Measurements from ENCODE around the gene ANO6.

ANO6 gene

GRCh38 chr12:45431126-45431525 is 215.2 kb downstream of the ANO6 start:
- Histone ChIP-seq H3K27me3 (ENCODE audit: insufficient read depth, insufficient read length) (no peaks in the 10 kb centered on the region), H3K9ac (ENCODE audit: insufficient read length, low read depth) (no peak overlapping the region), H3K4me3 (ENCODE audit: insufficient read length, low read depth) (no peak overlapping the region), H3K36me3 (ENCODE audit: insufficient read depth, insufficient read length, low read length) (peaks cover 53% of the 10 kb centered on the region), H3K4me1 (ENCODE audit: insufficient read depth, insufficient read length) (peaks cover 6% of the 10 kb centered on the region), H3K9me3 (ENCODE audit: insufficient read depth, low read length) (peaks cover 7% of the 10 kb centered on the region)
- no peak for DNase-seq (ENCODE audit: low read depth, low spot score)
- TF ChIP-seq YY1 (IDR thresholded peaks at IDR 0.05; ENCODE audit: insufficient read depth, insufficient read length) (no peak), SUZ12 (IDR thresholded peaks at IDR 0.05; ENCODE audit: extremely low read depth, insufficient read depth, insufficient read length) (no peak), ZNF274 (IDR thresholded peaks at IDR 0.05; ENCODE audit: low read depth, low read length) (no peak)

- TF ChIP-seq ZNF274 (IDR thresholded peaks at IDR 0.05; ENCODE audit: low read depth, low read length) (no peak), YY1 (IDR thresholded peaks at IDR 0.05; ENCODE audit: insufficient read depth, insufficient read length) (no peak), SUZ12 (IDR thresholded peaks at IDR 0.05; ENCODE audit: extremely low read depth, insufficient read depth, insufficient read length) (no peak)
- no peaks in the 10 kb centered on the region for H3K27me3 ChIP-seq (ENCODE audit: insufficient read depth, insufficient read length)
- peaks cover 6% of the 10 kb centered on the region for H3K4me1 ChIP-seq (ENCODE audit: insufficient read depth, insufficient read length)
- H3K9ac ChIP-seq (ENCODE audit: insufficient read length, low read depth) = no peak overlapping the region
- peaks cover 7% of the 10 kb centered on the region for H3K9me3 ChIP-seq (ENCODE audit: insufficient read depth, low read length)
- H3K36me3 ChIP-seq (ENCODE audit: insufficient read depth, insufficient read length, low read length) = peaks cover 37% of the 10 kb centered on the region
- no peak for DNase-seq (ENCODE audit: low read depth, low spot score)
- no peak overlapping the region for H3K4me3 ChIP-seq (ENCODE audit: insufficient read length, low read depth)
Measured at GRCh38 chr12:45432710-45433109, 216.8 kb downstream of the ANO6 start.

- Histone ChIP-seq H3K9me3 (ENCODE audit: insufficient read depth, low read length) (peaks cover 7% of the 10 kb centered on the region), H3K9ac (ENCODE audit: insufficient read length, low read depth) (no peak overlapping the region), H3K4me1 (ENCODE audit: insufficient read depth, insufficient read length) (peaks cover 6% of the 10 kb centered on the region), H3K36me3 (ENCODE audit: insufficient read depth, insufficient read length, low read length) (peaks cover 30% of the 10 kb centered on the region), H3K27me3 (ENCODE audit: insufficient read depth, insufficient read length) (no peaks in the 10 kb centered on the region), H3K4me3 (ENCODE audit: insufficient read length, low read depth) (no peak overlapping the region)
- TF ChIP-seq SUZ12 (IDR thresholded peaks at IDR 0.05; ENCODE audit: extremely low read depth, insufficient read depth, insufficient read length) (no peak), YY1 (IDR thresholded peaks at IDR 0.05; ENCODE audit: insufficient read depth, insufficient read length) (no peak), ZNF274 (IDR thresholded peaks at IDR 0.05; ENCODE audit: low read depth, low read length) (no peak)
- DNase-seq (ENCODE audit: low read depth, low spot score) = peak; percentile 90
Measured at GRCh38 chr12:45433441-45433868, 217.6 kb downstream of the ANO6 start.

- H3K4me3 ChIP-seq (ENCODE audit: insufficient read length, low read depth) = no peak overlapping the region
- TF ChIP-seq SUZ12 (IDR thresholded peaks at IDR 0.05; ENCODE audit: extremely low read depth, insufficient read depth, insufficient read length) = no peak
- no peak for TF ChIP-seq YY1 (IDR thresholded peaks at IDR 0.05; ENCODE audit: insufficient read depth, insufficient read length)
- no peak for TF ChIP-seq ZNF274 (IDR thresholded peaks at IDR 0.05; ENCODE audit: low read depth, low read length)
Measured at GRCh38 chr12:45434094-45434493, 218.2 kb downstream of the ANO6 start.

GRCh38 chr12:45435945-45436710 is 220.2 kb downstream of the ANO6 start:
- Histone ChIP-seq H3K9ac (ENCODE audit: insufficient read length, low read depth) (no peak overlapping the region), H3K4me3 (ENCODE audit: insufficient read length, low read depth) (no peak overlapping the region), H3K4me1 (ENCODE audit: insufficient read depth, insufficient read length) (peaks cover 6% of the 10 kb centered on the region), H3K9me3 (ENCODE audit: insufficient read depth, low read length) (peaks cover 10% of the 10 kb centered on the region), H3K36me3 (ENCODE audit: insufficient read depth, insufficient read length, low read length) (peaks cover 5% of the 10 kb centered on the region), H3K27me3 (ENCODE audit: insufficient read depth, insufficient read length) (no peaks in the 10 kb centered on the region)
- DNase-seq (ENCODE audit: low read depth, low spot score) = peak; percentile 25
- TF ChIP-seq YY1 (IDR thresholded peaks at IDR 0.05; ENCODE audit: insufficient read depth, insufficient read length) (no peak), ZNF274 (IDR thresholded peaks at IDR 0.05; ENCODE audit: low read depth, low read length) (no peak), SUZ12 (IDR thresholded peaks at IDR 0.05; ENCODE audit: extremely low read depth, insufficient read depth, insufficient read length) (no peak)

More at GRCh38 chr12:45434094-45434493, 218.2 kb downstream of the ANO6 start:
- H3K4me1 ChIP-seq (ENCODE audit: insufficient read depth, insufficient read length) = peaks cover 6% of the 10 kb centered on the region
- no peak for DNase-seq (ENCODE audit: low read depth, low spot score)
- H3K9ac ChIP-seq (ENCODE audit: insufficient read length, low read depth) = no peak overlapping the region
- H3K36me3 ChIP-seq (ENCODE audit: insufficient read depth, insufficient read length, low read length) = peaks cover 24% of the 10 kb centered on the region
- peaks cover 7% of the 10 kb centered on the region for H3K9me3 ChIP-seq (ENCODE audit: insufficient read depth, low read length)
- no peaks in the 10 kb centered on the region for H3K27me3 ChIP-seq (ENCODE audit: insufficient read depth, insufficient read length)

- DNase-seq (ENCODE audit: low read depth, low spot score) = no peak
- H3K9me3 ChIP-seq (ENCODE audit: insufficient read depth, low read length) = peaks cover 15% of the 10 kb centered on the region
- TF ChIP-seq SUZ12 (IDR thresholded peaks at IDR 0.05; ENCODE audit: extremely low read depth, insufficient read depth, insufficient read length) = no peak
- no peaks in the 10 kb centered on the region for H3K27me3 ChIP-seq (ENCODE audit: insufficient read depth, insufficient read length)
- no peaks in the 10 kb centered on the region for H3K36me3 ChIP-seq (ENCODE audit: insufficient read depth, insufficient read length, low read length)
- no peak overlapping the region for H3K4me3 ChIP-seq (ENCODE audit: insufficient read length, low read depth)
- H3K4me1 ChIP-seq (ENCODE audit: insufficient read depth, insufficient read length) = no peaks in the 10 kb centered on the region
- H3K9ac ChIP-seq (ENCODE audit: insufficient read length, low read depth) = no peak overlapping the region
Measured at GRCh38 chr12:45439039-45439438, 223.1 kb downstream of the ANO6 start.

GRCh38 chr12:45446013-45446412 is 230.1 kb downstream of the ANO6 start:
- Histone ChIP-seq H3K36me3 (ENCODE audit: insufficient read depth, insufficient read length, low read length) (no peaks in the 10 kb centered on the region), H3K4me3 (ENCODE audit: insufficient read length, low read depth) (no peak overlapping the region), H3K9ac (ENCODE audit: insufficient read length, low read depth) (no peak overlapping the region), H3K9me3 (ENCODE audit: insufficient read depth, low read length) (peaks cover 14% of the 10 kb centered on the region), H3K27me3 (ENCODE audit: insufficient read depth, insufficient read length) (no peaks in the 10 kb centered on the region), H3K4me1 (ENCODE audit: insufficient read depth, insufficient read length) (no peaks in the 10 kb centered on the region)
- no peak for DNase-seq (ENCODE audit: low read depth, low spot score)
- TF ChIP-seq ZNF274 (IDR thresholded peaks at IDR 0.05; ENCODE audit: low read depth, low read length) (no peak), YY1 (IDR thresholded peaks at IDR 0.05; ENCODE audit: insufficient read depth, insufficient read length) (no peak), SUZ12 (IDR thresholded peaks at IDR 0.05; ENCODE audit: extremely low read depth, insufficient read depth, insufficient read length) (no peak)
